ENCODE measurements around the gene MED10. TPM values are rescaled to one million over a fixed set of nuclear protein-coding genes. Genes with fewer than 3 reads are reported as not detected.

The MED10 gene
- total RNA-seq, 1 donor from 2014 or later = 32.3 TPM

DNA sequence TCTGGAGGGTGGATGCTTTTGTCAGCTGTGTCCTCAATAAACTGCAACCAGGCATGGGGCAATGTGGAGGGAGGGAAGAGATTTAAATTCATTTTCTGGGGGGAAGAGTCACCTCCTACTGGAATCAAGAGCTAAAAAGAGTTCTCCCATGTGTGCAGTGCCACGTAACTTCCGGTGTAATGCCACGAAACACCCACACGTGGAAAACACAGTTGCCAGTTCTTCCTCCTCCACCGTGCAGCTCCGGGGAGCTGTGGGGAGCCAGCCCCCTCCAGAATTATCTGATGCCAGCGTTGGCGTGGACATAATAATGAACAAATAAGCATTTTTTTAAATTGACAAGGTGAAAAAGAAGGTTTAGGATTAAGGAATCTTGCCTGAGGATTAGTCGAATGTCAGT is 32.1 kb upstream of the MED10 start:
- no peaks in the 10 kb centered on the region for H3K9me3 Mint-ChIP-seq
- no peaks in the 10 kb centered on the region for H3K4me1 Mint-ChIP-seq (ENCODE audit: unreplicated experiment)
- TF ChIP-seq, protein P1, sequence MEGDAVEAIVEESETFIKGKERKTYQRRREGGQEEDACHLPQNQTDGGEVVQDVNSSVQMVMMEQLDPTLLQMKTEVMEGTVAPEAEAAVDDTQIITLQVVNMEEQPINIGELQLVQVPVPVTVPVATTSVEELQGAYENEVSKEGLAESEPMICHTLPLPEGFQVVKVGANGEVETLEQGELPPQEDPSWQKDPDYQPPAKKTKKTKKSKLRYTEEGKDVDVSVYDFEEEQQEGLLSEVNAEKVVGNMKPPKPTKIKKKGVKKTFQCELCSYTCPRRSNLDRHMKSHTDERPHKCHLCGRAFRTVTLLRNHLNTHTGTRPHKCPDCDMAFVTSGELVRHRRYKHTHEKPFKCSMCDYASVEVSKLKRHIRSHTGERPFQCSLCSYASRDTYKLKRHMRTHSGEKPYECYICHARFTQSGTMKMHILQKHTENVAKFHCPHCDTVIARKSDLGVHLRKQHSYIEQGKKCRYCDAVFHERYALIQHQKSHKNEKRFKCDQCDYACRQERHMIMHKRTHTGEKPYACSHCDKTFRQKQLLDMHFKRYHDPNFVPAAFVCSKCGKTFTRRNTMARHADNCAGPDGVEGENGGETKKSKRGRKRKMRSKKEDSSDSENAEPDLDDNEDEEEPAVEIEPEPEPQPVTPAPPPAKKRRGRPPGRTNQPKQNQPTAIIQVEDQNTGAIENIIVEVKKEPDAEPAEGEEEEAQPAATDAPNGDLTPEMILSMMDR (conservative IDR thresholded peaks at IDR 0.05) = no peak
- no peak overlapping the region for H3K27ac Mint-ChIP-seq
- peaks cover 49% of the 10 kb centered on the region for H3K27me3 Mint-ChIP-seq
- H3K4me3 Mint-ChIP-seq = no peak overlapping the region
- H3K36me3 Mint-ChIP-seq = no peaks in the 10 kb centered on the region
- no peak for DNase-seq (ENCODE audit: extremely low spot score, unreplicated experiment)

DNA sequence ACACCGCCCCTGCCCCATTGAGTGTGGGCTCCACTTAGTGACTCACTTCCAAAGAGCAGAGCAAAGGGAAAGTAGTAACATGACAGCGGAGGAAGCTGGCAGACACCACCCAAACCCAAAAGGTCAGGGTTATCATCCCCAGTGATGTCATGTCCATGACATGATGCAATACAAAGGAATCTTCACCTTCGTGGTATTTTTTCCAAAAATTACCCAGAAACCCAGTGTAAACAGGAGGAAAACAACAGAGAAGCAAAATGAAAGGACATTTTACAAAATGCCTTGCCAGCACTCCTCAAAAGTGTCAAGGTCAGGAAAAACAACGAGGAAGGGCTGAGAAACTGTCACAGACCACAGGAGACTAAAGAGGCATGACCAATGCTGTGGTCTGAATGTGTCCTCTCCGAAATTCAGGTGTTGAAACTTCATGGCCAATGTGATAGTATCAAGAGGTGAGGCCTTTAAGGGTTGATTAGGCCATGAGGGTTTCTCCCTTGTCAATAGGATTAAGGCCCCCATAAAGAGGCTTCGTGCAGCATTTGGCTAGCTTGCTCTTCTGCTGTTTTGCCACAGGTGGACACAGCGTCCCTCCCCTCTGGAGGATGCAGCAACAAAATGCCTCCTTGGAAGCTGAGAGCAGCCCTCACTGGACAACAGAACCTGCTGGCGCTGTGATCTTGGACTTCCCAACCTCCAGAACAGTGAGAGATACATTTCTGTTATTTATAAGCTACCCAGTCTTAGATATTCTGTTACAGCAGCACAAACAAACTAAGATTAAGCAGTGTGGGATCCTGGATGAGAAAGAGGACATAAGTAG is 30.5 kb upstream of the MED10 start:
- Mint-ChIP-seq H3K27ac (no peak overlapping the region), H3K4me1 (ENCODE audit: unreplicated experiment) (no peaks in the 10 kb centered on the region), H3K27me3 (peaks cover 44% of the 10 kb centered on the region), H3K4me3 (no peak overlapping the region), H3K36me3 (no peaks in the 10 kb centered on the region), H3K9me3 (no peaks in the 10 kb centered on the region)
- DNase-seq (ENCODE audit: extremely low spot score, unreplicated experiment) = no peak
- TF ChIP-seq, protein P1 (conservative IDR thresholded peaks at IDR 0.05) = no peak

DNA sequence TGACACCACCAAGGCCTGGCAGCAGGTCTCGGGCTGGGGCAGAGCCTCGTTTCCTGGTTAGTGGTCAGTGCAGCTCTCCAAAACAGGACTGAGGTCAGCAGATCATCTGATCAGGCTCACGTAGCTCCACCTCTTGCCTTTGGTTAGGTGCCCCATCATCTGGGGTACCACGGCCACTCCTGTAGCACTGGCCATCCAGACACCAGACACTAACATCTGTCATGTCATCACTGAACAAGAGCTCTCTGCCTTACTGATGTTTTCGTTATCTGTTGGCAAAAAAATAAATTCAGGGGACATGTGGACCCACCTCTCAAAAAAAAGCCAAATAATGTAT is 29.9 kb upstream of the MED10 start:
- DNase-seq (ENCODE audit: extremely low spot score, unreplicated experiment) = no peak
- TF ChIP-seq, protein P1 (conservative IDR thresholded peaks at IDR 0.05) = no peak
- Mint-ChIP-seq H3K4me3 (no peak overlapping the region), H3K9me3 (no peaks in the 10 kb centered on the region), H3K36me3 (no peaks in the 10 kb centered on the region), H3K27me3 (peaks cover 46% of the 10 kb centered on the region), H3K4me1 (ENCODE audit: unreplicated experiment) (no peaks in the 10 kb centered on the region), H3K27ac (no peak overlapping the region)

DNA sequence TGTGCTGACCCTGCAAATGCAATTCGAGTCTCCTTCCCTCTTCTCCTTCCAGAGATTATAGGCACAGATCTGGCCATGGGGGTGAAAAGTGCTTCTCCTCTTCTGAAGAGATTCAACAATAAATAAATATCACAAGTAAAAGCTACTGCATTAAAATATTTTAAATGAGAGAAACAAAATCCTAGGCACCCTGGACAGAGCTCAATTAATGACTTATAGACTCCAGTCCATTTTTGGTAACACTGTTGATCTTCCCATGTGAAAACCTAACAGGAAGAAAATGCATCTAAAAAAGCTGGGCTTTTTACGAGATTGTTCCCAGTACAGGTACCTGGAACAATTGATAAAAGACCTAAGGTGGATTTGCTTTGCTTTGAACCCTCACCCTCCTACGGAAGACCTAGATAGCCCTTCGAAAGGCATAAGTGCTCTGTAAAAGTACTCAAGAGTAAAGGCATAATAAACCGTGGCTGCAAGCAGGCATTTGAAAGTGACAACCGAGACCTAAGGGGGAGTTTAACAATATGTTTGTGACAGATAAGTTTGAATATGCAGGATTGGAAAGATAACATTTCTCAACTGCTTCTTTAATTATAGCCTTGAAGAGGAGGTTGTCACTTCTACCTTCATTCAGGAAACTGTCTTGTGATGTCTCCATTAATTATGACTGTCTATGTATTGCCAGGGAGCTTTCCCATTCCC is 29.4 kb upstream of the MED10 start:
- no peak for DNase-seq (ENCODE audit: extremely low spot score, unreplicated experiment)
- Mint-ChIP-seq H3K27me3 (peaks cover 45% of the 10 kb centered on the region), H3K4me1 (ENCODE audit: unreplicated experiment) (no peaks in the 10 kb centered on the region), H3K9me3 (no peaks in the 10 kb centered on the region), H3K36me3 (no peaks in the 10 kb centered on the region), H3K27ac (no peak overlapping the region), H3K4me3 (no peak overlapping the region)
- TF ChIP-seq, protein P1 (conservative IDR thresholded peaks at IDR 0.05) = no peak

DNA sequence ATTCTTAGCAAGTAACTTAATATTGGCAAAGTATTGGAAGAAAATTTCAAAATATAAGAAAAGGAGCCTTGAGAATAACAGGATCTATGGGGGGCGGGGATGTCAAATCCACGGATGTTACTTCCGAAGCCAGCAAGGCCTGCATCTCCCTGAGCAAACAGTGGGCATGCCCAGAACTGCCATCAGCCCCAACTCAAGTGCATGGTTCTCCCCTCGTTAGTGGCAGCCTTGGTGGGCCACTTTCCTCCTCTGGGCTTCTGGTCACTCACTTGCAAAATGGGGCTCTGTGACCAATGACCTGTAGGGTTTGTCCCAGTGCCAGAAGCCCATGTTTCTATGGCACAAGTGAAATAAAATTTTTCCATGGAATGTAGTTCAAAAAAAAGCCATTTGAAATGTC is 27.2 kb upstream of the MED10 start:
- Mint-ChIP-seq H3K4me3 (no peak overlapping the region), H3K4me1 (ENCODE audit: unreplicated experiment) (no peaks in the 10 kb centered on the region), H3K27ac (no peak overlapping the region), H3K27me3 (peaks cover 53% of the 10 kb centered on the region), H3K9me3 (no peaks in the 10 kb centered on the region), H3K36me3 (no peaks in the 10 kb centered on the region)
- TF ChIP-seq, protein P1 (conservative IDR thresholded peaks at IDR 0.05) = no peak
- no peak for DNase-seq (ENCODE audit: extremely low spot score, unreplicated experiment)

Measured in type B pancreatic cell (in vitro differentiated cells).